HG03521 (cell line): ENCODE data around the gene GNL3.
A peak's percentile ranks its signal among the peaks of the same experiment; 100 is the strongest.

Experiments
- ATAC-seq: cut with Tn5 transposase; IDR thresholded peaks from one replicate; pipeline ENCODE4 v1.9.1; 2021; ENCODE audit warnings: mild to moderate bottlenecking, moderate library complexity; ENCODE audit not compliant: unreplicated experiment

The GNL3 gene

DNA sequence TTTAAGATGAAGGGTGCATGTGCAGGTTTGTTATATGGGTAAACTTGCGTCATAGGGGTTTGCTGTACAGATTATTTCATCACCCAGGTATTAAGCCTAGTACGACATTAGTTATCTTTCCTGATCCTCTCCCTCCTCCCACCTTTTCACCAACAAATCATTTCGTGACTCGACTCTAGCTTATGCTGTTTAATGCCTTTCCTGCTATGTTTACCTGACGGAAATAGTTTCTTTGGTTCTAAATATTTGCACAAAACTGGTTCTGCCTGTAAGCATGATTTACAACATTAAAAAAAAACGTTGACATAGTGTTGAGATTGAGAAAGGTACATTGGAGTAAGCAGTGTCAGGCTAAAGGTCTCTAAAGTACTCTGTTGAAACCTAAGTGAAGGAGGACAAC, 2.4 kb downstream of the GNL3 start:
- no peak for ATAC-seq

DNA sequence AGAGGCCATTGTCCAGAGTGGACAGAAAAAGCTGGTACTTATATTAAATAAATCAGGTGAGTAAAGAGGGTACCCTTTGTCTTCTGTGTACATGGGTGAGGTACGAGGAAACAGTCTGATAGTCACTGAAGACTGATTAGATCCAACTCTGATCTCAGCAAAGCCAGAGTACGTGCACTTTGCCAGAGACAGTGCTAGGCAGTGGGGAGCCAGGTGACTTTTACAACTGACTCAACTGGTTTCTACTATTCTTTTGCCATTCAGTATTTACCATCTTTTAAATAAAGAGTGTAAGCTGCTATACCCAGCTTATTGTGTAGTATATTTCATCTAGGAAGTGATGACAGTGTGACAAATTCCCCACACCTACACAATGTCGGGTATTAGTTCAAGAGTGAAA, 3.3 kb downstream of the GNL3 start:
- ATAC-seq, result no peak

DNA sequence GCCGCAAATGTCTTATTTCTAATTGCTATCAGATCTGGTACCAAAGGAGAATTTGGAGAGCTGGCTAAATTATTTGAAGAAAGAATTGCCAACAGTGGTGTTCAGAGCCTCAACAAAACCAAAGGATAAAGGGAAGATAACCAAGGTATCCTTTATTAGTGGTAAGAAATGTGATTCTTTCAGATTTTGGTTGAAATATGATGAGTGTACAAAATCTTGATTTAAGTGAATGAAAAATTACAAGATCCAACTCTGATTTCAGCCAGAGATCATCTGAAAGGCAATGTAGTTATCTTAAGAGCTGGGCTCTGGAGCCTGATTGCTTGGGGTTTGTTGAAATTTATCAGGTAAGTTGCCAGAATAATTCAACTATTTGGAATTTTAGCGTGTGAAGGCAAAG, 4.7 kb downstream of the GNL3 start:
- ATAC-seq, result no peak

DNA sequence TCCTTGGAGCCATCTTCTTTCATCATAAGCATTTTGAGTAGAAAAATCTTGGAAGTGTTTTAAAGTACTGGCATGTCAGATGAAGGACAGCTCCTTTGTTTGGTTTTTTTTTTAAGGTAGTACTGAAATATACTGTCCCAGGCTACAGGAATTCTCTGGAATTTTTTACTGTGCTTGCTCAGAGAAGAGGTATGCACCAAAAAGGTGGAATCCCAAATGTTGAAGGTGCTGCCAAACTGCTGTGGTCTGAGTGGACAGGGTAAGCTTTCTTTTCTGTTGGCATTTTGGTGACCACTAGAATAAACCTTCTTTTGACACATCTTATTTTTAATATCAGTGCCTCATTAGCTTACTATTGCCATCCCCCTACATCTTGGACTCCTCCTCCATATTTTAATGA, 7.2 kb downstream of the GNL3 start:
- no peak for ATAC-seq

DNA sequence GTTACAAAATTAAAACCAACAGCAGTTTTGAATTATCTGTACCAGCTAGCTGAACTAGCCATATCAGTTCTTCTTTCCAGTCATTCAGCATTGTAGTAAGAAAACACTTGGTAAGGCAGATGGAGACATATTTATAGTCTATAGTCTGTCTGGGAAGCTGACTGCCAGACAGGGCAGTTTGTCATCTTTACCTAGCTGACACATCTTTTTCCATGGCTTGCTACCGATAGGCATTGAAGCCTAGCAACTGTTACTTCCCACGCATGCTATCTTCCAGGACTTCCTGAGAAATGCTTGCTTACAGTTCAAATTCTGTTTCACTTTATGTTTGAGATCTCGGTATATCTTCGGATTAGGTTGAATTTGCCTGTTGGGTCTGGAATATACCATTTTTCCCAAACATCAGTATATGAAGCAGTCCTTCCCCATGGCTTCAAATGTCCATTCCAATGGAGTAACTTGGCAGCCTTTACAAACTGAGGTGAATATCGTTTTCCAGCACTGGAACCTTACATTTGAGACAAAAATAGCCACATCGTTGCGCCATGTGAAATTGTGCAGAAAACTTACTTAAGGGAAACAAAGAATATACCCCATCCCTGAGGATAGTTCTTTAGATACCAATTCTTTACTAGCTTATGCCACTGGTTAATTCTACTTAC, 8.8 kb downstream of the GNL3 start:
- no peak for ATAC-seq

DNA sequence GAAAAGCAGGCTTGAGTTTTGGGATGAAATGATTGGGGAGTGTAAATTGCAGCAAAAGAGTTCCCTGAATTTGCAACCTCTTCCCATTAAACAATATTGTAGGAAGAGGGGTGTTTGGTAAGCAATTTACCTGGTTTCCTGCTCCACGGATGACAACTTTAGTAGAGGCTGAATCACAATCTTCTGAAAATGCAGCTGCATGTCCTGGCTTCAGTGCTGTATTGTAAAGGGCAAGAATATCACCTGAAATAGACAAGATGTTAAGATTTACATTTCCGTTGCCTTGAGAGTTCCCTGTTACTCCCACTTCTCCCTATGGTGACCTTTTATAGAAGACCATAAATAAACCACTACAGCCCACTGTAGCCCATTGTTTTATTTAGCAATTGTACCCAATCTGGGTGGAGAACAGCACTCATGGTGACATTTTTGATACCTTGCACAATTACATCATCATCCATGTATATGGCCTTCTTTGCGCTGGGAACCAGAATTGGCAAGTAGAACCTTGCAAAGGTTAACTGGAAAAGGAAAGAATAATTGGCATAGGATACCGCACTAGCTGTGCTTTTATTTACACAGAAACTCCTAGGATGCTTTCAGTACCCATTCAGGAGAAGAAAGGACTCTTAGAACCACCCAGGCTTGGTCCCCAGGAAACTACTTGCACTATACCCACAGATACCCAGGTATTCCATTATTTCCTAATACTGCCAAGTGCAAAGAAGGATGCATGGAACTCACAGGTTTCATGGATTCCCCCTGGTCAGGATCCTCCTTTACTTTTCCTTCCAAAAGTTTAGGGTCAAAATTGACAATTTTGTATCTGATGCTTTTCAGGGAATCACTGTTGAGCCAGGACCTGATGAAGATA, 10.2 kb downstream of the GNL3 start:
- no peak for ATAC-seq

DNA sequence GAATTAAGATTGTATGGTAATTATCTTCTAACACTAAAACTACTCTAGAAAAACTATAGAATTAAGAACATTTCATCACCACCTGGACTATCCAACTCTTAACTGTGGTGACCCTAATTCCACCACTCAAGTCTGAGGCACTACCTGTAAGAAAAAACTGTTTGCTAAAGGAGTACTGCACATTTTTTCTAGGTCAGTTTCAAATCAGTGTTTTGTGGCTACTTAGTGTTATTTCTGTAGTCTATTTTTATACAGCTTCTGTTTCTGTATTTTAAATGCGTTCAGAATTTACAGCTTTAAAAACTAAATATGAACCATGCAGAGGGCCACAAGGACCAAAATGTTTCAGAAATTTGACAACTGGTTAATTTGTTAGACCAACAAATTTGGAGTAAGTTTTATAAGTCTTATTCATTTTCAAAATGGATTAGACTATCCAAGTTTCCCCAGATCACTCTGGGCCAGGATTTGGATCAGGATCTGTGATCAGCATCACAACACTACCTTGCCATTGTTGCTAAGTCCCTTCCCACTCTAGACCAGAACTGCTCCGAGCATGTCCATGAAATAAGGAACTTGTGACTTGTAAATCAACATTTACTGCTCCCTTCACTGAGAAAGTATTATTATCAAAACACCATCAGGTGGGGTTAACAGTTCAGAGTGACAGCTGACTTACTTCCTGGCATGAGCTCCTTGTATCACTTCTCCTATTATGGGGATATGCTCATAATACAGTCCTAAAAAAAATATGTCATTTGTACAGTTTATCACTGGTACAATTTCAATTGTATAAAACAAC, 11.2 kb downstream of the GNL3 start:
- no peak for ATAC-seq

DNA sequence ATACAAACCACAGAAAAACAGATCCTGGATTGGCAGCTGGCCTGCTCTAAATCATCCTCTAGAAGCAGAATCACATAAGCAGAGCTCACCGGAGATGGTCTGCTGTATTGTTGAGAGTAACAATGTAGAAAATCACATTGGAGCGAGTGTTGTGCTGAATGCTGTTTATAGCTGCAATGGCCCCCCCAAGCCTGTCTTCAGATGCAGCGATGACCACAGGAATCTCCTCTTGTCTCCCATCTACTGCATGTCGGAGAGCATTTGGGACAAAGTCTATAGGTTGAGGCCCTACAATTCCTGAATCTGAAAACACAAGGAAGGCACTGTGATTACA, 11.8 kb downstream of the GNL3 start:
- ATAC-seq, result no peak

DNA sequence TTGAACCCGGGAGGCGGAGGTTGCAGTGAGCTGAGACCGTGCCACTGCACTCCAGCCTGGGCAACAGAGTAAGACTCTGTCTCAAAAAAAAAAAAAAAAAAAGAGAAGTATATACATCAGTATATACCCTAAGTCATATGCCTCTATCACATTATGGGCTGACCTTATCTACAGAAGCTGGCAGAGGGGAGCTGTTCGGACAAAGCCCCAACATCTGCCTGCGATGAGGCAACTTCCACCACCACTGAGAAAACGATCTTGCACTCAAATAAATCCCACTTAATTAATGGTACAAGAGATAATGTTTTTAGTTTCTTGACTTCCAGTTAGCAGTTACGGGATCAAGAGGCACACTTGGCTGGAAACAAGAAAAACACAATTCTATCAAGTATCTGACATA, 17.5 kb downstream of the GNL3 start:
- no peak for ATAC-seq

DNA sequence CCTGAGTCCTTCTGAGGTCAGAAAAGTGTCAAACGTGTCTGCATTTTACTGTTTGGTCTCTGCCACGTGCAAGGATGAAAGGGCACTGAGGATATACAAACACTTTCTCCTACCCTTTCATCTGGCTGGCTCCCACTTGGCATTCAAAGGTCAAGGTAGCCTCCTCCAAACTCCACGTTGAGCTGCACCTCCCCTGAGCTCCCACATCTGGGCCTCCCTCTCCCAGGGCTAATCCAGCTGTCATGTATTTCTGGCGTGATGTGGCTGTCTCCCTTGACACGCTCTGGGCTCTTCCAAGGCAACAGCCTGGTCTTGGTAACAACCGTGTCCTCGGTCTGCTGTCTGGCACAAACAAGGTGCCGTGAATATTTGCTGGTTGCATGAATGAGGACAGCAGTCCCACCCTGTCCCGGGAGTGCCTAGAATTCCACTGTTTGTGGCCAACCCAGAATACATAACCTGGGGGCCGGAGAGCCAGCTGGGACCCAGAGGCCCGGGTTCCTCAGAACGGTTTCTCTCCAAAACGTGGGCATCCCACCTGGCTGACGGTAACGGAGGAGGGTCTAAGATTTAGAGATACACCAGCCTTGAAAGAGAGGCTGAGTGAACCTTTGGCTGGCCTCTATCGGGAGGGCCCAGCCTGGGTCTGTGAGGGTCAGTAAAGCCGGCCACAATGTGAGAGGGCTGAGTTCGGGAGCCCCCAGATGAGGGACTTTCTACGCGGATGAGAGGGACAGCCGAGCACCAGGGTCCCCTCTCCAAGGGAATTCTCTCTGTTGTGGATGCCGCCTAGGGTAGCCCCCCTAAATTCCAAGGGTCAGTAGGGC, 19.0 kb downstream of the GNL3 start:
- no peak for ATAC-seq

DNA sequence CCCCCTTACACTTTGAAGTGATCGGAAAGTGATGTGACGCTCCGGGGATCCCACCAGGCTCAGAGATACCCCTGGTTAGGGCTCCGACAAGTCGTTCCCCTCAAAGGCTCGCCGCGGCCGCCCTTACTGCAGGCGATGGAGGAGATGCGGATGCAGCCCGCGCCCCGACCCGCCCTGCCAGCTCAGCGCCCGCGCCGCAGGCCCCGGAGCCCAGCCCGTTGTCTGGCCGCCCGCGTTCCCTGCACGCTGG, 19.5 kb downstream of the GNL3 start:
- ATAC-seq, result no peak

DNA sequence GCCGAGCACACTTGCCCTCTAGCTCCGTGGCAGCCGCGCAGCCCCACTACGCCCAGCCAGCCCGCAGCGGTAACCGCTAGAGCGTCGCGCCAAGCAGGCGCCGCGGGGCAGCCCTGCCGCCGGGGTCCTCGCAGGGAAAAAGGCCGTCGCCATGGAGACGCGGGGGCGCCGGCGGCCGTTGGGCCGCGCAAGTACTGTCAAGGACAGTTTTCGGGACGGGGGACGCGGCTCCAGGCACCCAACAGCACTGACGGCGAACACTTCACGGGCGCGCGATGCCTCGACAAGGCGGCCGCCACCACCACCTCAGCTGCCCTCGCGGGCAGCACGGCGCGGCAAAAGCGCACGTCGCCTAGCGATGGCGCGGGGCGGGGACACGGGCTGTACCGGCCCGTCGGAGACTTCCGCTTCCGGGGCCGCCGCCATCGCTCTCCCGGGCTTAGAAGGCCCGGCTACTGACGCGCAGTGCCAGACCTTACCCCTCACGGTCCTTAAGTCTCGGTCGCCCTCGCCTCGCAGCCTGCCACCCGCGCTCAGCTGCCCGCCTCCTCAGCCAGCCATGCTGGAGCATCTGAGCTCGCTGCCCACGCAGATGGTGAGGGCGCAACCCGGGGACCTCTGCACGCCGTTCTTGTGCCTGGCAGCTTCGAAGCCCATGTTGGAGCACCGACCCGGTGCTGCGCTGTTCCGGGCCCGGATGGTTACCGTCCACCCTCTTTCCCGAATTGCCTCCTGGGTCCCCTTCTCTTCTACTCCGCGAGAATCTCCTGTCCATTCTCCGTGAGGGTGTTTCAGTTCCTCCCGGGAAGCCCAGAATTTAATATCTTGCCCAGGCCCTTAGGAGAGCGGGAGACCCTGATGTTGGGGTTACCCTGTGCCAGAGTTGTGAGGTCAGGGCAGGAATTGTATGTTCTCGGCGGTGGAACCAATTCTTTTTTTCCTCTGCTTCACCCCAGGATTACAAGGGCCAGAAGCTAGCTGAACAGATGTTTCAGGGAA, 20.2 kb downstream of the GNL3 start, which contains the start of the genes GLT8D1 and SPCS1:
GLT8D1 (minus strand) TSS at position 104 of the 999 bp plus-strand sequence. CDS start 5,331 bp downstream, outside the sequence.
SPCS1 (plus strand) TSS at position 419 of the 999 bp plus-strand sequence; CDS start at position 560, 141 bp downstream.
- peak; percentile 81 for ATAC-seq

DNA sequence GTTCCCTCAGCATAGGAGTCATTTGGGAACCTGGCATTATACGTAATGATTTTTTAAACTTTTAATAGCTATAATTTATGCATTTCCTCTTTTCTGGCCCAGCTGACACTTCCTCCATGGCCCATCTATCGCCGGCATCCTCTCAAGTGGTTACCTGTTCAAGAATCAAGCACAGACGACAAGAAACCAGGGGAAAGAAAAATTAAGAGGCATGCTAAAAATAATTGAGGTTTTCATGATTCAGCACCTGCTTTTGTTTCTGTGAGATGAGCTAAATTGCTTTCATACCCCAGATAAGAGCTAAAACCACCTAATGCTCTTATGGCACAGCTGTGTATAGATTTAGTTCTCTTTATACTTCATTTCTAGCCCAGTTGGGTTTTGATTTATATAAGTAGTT, 21.8 kb downstream of the GNL3 start:
- ATAC-seq, result no peak

DNA sequence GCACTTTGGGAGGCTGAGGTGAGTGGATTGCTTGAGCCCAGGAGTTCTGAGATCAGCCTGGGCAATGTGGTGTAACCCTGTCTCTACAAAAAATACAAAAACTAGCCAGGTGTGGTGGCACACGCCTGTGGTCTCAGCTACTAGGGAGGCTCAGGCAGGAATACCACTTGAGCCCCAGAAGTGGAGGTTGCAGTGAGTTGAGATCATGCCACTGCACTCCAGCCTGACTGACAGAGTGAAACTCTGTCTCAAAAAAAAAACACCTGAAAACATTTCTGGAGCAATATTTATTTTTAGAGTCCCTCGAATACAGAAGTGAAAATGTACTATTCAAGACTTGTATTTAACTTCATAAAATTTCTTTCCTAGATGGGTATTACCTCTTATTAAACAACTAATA, 24.7 kb downstream of the GNL3 start:
- no peak for ATAC-seq

DNA sequence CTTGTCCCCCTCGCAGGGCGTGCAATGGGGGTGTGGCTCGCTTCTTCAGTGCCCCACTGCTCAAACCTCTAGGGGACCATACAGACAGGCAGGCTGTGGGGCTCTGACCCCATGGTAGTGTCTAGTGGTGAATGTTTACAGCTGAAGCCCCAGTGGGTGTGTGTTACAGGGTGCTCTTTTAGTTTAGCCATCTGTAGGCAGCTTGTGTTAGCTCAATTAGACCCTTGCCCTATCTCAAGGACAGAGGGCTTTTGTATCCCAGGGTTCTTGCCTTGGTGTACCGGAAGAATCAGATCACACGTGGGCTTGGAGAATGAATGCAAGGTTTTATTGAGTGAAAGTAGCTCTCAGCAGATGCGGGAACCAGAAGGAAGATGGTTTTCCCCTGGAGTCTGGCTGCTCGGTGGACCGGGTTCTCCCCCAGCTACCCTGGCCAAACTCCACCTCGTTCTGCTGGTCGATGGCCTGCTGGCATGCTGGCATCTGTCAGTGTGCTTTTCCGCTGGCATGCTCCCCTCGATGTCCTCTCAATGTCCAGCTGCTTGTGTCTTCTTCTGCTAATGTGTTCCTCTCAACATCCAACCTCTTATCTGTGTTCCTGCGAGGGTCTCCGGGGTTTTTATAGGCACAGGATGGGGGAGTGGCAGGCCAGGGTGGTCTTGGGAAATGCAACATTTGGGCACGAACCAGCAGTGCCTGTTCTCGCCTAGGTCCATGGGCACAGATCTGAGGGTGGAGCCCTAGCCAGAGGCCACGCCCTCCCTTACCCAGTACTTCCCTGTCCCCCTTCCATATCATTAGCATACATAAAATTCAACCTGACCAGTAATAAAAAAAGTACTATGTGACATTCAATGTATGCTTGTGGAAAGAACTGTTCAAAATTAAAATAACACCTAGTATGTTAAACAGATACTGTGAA, 26.7 kb downstream of the GNL3 start:
- no peak for ATAC-seq

DNA sequence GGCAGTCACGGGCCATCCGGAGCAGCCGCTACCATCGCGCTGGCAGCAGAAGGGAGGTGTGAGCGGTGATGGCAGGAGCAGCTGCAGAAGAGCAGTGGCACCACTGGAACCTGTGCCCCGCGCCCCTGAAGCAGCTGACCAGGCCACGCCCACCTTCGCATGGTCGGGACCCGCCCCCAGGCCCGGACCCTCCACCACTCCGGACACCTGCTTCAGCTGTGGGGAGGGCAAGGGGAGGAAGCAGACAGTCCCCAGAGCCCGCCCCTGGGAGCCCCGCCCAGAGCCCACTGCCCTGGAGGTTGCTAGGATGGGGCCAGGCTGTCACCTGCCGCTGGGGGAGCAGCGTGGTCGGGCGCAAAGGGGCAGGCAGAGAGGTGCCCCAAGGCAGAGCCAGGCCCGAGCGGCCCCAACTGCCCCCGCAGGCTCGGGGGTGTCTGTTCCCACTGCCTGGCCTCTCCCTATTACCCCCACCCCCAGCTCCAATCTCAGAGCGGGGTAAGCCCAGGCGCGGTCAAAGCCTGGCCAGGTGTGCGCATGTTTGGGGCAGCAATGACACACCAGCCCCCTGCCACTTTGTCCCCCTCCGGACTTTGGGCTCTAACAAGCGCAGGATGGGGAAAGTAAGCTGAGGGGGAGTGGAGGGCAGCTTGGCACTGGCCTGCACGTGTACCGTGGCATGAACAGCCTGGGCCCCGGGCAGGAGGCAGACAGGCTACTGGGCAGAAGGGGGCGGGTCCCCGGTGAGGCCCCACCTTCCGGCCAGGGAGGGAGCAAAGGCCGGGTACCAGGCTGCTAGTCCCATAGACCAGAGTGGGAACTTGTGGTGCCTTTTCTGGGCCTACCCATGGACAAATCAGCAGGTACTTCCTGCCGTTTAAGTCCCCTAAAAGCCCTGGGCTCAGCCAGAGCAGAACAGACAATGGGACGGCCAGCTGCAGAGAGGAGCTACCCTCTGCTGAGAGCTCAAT, 28.8 kb downstream of the GNL3 start:
- no peak for ATAC-seq

DNA sequence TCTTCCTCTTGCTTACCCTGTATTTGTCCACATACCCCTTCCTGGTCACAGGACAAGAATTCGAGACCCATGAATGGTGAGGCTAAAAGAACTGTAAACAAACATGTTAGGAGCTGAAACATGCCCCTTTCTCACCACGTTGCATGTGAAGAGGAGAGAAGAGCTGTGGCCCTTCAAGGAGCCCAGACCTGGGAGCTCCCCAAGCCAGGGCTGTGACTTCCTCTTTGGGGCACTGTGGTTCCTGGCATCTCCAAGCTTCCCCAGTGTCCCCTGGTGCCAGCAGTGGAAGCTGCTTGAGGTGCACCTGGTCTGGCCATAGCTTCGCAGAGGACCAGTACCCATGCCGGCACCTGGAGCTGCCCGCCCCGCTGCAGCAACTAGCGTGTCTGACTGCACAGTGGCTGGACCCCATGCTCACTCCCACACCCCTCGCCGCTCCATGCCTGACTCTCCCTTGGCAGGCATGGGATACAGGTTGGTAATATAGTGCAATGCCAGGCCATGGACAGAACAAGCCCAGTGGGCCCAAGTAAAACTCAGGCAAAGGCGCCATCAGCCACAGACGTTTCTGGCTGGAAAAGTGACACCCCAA, 30.0 kb downstream of the GNL3 start:
- no peak for ATAC-seq
